ENCODE data around the gene CCDC74B. TPM values are rescaled to one million over a fixed set of nuclear protein-coding genes. Genes with fewer than 3 reads are reported as not detected.

Gene CCDC74B
- total RNA-seq, result 2.9 and 3.7 TPM in 2 replicates

DNA sequence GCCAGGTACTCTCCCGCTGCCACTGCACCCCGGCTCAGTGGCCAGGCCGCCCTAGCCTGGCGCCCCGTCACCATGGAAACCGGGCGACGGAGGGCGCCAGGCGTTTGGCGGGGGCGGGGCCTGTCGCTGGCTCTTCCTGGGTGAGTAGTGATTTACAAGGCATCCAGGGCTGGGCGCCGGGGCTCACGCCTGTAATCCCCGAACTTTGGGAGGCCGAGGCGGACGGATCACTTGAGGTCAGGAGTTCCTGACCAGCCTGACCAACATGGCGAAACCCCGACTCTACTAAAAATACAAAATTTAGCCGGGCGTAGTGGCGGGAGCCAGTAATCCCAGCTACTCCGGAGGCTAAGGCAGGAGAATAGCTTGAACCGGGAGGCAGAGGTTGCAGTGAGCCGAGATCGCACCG, at the start of gene CCDC74B:
CCDC74B (minus strand) TSS at position 107 of the 409 bp plus-strand sequence. CDS start 116 bp downstream, outside the sequence.

DNA sequence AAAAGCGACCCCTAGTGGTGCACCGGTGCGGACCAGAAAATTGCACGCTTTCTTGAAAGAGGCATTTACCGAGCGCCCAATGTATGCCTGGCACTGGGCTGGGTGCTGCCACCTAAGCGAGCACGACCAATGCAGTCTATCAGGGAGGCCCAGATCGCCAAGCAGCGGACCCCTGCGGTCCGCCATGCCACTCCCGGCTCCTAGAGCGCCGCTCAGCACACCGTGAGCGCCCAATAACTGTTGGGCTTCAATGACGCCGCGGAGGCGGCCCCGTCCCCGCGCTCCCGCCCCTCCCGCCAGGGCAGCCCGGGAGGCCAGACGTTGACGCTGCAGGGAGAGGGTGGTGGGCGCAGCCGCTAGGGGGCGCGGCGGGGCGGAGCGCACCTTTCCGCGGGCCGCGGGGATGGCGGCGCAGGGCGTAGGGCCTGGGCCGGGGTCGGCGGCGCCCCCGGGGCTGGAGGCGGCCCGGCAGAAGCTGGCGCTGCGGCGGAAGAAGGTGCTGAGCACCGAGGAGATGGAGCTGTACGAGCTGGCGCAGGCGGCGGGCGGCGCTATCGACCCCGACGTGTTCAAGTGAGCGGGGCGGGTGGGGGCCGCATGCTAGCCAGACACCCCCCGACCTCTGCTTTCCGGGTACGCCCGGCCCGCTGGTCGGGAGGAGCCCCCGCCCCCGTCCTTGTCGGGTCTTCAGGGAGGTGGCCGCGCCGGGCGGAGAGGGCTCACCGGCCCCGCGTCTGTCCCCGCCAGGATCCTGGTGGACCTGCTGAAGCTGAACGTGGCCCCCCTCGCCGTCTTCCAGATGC, 37.2 kb upstream of the CCDC74B start, which contains the start of gene MZT2B:
MZT2B (plus strand) TSS at position 383 of the 803 bp plus-strand sequence; CDS start at position 404, 21 bp downstream.

DNA sequence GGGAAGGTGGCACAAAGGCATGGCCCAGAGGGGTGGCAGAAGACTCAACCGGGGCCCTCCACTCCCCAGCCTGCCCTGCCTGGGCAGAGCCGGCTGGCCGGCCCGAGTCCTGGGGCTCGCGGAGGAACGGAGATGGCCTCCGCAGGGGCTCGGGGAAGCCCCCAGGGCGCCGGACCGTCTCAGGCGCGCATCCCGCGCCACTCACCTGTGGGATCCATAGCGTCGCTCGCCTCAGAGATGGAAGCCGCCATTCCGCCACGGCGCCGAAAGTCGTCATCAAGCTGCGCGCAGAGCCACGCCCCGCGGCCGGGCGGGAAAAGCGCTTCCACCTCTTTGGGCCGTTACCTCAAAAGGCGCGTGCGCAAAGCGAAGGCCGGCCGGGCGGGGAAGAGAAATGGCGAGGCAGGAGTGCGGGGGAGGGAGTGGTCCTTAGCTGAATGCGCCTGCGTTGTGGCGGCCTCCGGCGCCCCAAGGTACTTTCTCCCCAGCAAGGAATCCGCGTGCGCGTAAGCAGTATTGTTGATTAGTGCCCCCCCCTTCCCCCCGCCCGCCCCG, 36.5 kb upstream of the CCDC74B start, which contains the start of gene SMPD4:
SMPD4 (minus strand) TSS at position 278 of the 555 bp plus-strand sequence. CDS start 5,010 bp downstream, outside the sequence.

DNA sequence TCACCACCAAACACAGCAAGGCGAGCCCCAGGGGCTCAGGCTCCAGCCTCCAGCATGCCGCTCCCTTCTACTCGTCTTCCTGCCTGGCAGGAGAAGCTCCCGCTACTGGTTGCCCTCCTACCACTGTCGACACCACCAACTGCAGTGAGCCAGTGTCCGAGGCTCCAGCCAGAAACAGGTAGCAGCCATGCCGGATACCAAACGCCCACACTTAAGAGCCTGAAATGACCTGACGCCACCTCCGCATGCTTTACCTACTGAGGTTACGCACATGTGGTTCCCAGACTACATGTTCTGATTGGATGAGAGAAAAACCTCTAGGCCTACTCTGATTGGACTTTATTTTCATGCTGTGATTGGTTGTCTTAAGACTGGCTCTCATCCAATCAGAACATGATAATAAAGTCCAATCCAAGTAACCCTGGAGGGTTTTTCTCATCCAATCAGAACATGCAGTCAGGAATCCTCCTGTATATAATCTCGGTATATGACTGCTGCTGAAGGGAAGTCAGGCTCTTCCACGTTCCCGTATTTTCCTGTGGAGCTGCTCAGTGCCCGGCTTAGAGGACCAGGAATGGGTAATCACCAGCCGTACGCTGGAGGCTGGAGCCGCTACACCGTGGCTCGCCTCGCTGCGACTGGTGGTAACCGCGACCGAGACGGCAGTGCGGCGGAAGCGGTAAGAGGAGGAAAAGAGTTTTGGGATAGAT, 15.6 kb downstream of the CCDC74B start, which contains the start of gene POTEF:
POTEF (minus strand) TSS at position 103 of the 710 bp plus-strand sequence. CDS start 8,707 bp downstream, outside the sequence.

Other genes with a start within 250 kb of the CCDC74B start
- not detected in 2 replicates for gene RAB6C, start 165.4 kb downstream of the CCDC74B start, total RNA-seq
- gene POTEF, start 15.9 kb downstream of the CCDC74B start, total RNA-seq, result not detected in 2 replicates
- 34.5 and 45.2 TPM in 2 replicates for gene SMPD4, start 36.5 kb upstream of the CCDC74B start, total RNA-seq
- 291 and 333 TPM in 2 replicates for gene MZT2B, start 37.1 kb upstream of the CCDC74B start, total RNA-seq
- not detected in 2 replicates for gene TUBA3E, start 53.3 kb upstream of the CCDC74B start, total RNA-seq
- gene IMP4, start 197.8 kb upstream of the CCDC74B start, total RNA-seq, result 127 and 174 TPM in 2 replicates
- gene PTPN18, start 210.9 kb upstream of the CCDC74B start, total RNA-seq, result 14.0 and 14.6 TPM in 2 replicates